Left cardiac atrium (tissue), 4 donors: Measurements from ENCODE around the gene RASGEF1B. TPM values are rescaled to one million over a fixed set of nuclear protein-coding genes. Genes with fewer than 3 reads are reported as not detected.
"Not testable (repeated sequence)": the region's sequence is repeated elsewhere in the genome, so short reads cannot be mapped to it uniquely, and the experiment has no call there.

Experiments
- ATAC-seq, 2 donors: fragments of 200-7000 bp; cut with Tn5 transposase; one replicate each; pipeline ENCODE4 v1.9.1; 2020; ENCODE audit warnings: mild to moderate bottlenecking in 2 of 2, moderate library complexity in 2 of 2
- DNase-seq: peaks from one replicate; pipeline ENCODE4 v3.0.0-alpha.2; 2020
- intact Hi-C, 2 donors: fragments of 100-400 bp; cut with DNase I; formaldehyde crosslinking; loops; one replicate each; pipeline versions ENCODE4 v1.14.1 to v1.15.1; 2022 to 2023
- total RNA-seq, 2 donors: library from RNA; stranded (reverse); fragmentation: NEBNext Ultra II Directional; extraction: Animal tissue kit (Norgen Biotek cat#: 25700); gene quantifications; one replicate each; pipeline ENCODE4 v1.2.1, GENCODE V29; 2021
- donor health status: DM: no; HTN: yes; CAD: no.
- donor health status: DM: no; HTN: yes; CAD: no; lungs with severe emphysema.
- donor health status: DM: yes; HTN: yes; CAD: no.
- donor health status: Dilated cardiomyopathy.

Gene RASGEF1B
- total RNA-seq, 2 donors from 2014 or later, result 6.8 to 7.8 TPM

- DNase-seq, result no peak
- intact Hi-C loops, result no loop called here
- ATAC-seq, result no peak
Measured at GRCh38 chr4:81502564-81502963, 30.9 kb upstream of the RASGEF1B start.

- intact Hi-C loops, result no loop called here
- DNase-seq, result no peak
- no peak for ATAC-seq
Measured at GRCh38 chr4:81499840-81500239, 28.1 kb upstream of the RASGEF1B start.

- intact Hi-C loops, result no loop called here
- ATAC-seq (no peak), DNase-seq (no peak)
Measured at GRCh38 chr4:81498551-81499099, 26.9 kb upstream of the RASGEF1B start.

GRCh38 chr4:81498046-81498445, 26.3 kb upstream of the RASGEF1B start:
- no peak for ATAC-seq
- DNase-seq, result no peak
- intact Hi-C loops, result no loop called here

GRCh38 chr4:81495345-81495744, 23.6 kb upstream of the RASGEF1B start:
- DNase-seq, result no peak
- intact Hi-C loops, result no loop called here
- ATAC-seq, result no peak

- intact Hi-C loops, result no loop called here
Measured at GRCh38 chr4:81494031-81494431, 22.3 kb upstream of the RASGEF1B start.

GRCh38 chr4:81492606-81493230, 21.0 kb upstream of the RASGEF1B start:
- ATAC-seq (no peak), DNase-seq (no peak)
- intact Hi-C loops, result no loop called here

More at GRCh38 chr4:81494031-81494431, 22.3 kb upstream of the RASGEF1B start:
- no peak for DNase-seq
- peak in 1 of 2 donors; percentile 49 for ATAC-seq

- DNase-seq (no peak), ATAC-seq (peak; percentile 66 to 73)
- intact Hi-C loops, result no loop called here
Measured at GRCh38 chr4:81491943-81492342, 20.2 kb upstream of the RASGEF1B start.

GRCh38 chr4:81490403-81491160, 18.9 kb upstream of the RASGEF1B start:
- ATAC-seq, result no peak
- intact Hi-C loops, result no loop called here
- no peak for DNase-seq

GRCh38 chr4:81486502-81486901, 14.8 kb upstream of the RASGEF1B start:
- ATAC-seq, result no peak
- intact Hi-C loops, result loop anchor here in 1 of 2 donors (10.0 kb wide), 1 partner anchor 108 kb away; no protein-coding TSS in a partner anchor
- DNase-seq, result no peak

GRCh38 chr4:81485310-81485980, 13.7 kb upstream of the RASGEF1B start:
- intact Hi-C loops, result loop anchor here in 1 of 2 donors (10.0 kb wide), 1 partner anchor 109 kb away; no protein-coding TSS in a partner anchor
- peak in 1 of 2 donors; percentile 60 for ATAC-seq
- DNase-seq, result no peak

GRCh38 chr4:81482326-81482725, 10.6 kb upstream of the RASGEF1B start:
- ATAC-seq, result no peak
- intact Hi-C loops, result loop anchor here in 1 of 2 donors (10.0 kb wide), 1 partner anchor 112 kb away; no protein-coding TSS in a partner anchor

GRCh38 chr4:81481151-81481550, 9.4 kb upstream of the RASGEF1B start:
- DNase-seq (no peak), ATAC-seq (no peak)
- intact Hi-C loops, result loop anchor here in 1 of 2 donors (10.0 kb wide), 1 partner anchor 114 kb away; no protein-coding TSS in a partner anchor

More at GRCh38 chr4:81482326-81482725, 10.6 kb upstream of the RASGEF1B start:
- no peak for DNase-seq

- ATAC-seq, intact Hi-C loops, DNase-seq: not testable (repeated sequence)
Measured at GRCh38 chr4:81479573-81479972, 7.9 kb upstream of the RASGEF1B start.

- ATAC-seq, intact Hi-C loops, DNase-seq: not testable (repeated sequence)
Measured at GRCh38 chr4:81473331-81474265, 1.9 kb upstream of the RASGEF1B start.

GRCh38 chr4:81472281-81473182, 825 bp upstream of the RASGEF1B start:
- intact Hi-C loops, result no loop called here
- peak; percentile 41 to 43 for ATAC-seq
- DNase-seq, result peak; percentile 36

- intact Hi-C loops, result no loop called here
- peak in 1 of 2 donors; percentile 28 for ATAC-seq
- no peak for DNase-seq
Measured at GRCh38 chr4:81471298-81471587, 464 bp downstream of the RASGEF1B start.
